Measurements from ENCODE around the gene SLC2A1. TPM values are rescaled to one million over a fixed set of nuclear protein-coding genes. Genes with fewer than 3 reads are reported as not detected.

Gene SLC2A1
- total RNA-seq, 2 donors from 2014 or later = 4.2 to 13.2 TPM

DNA sequence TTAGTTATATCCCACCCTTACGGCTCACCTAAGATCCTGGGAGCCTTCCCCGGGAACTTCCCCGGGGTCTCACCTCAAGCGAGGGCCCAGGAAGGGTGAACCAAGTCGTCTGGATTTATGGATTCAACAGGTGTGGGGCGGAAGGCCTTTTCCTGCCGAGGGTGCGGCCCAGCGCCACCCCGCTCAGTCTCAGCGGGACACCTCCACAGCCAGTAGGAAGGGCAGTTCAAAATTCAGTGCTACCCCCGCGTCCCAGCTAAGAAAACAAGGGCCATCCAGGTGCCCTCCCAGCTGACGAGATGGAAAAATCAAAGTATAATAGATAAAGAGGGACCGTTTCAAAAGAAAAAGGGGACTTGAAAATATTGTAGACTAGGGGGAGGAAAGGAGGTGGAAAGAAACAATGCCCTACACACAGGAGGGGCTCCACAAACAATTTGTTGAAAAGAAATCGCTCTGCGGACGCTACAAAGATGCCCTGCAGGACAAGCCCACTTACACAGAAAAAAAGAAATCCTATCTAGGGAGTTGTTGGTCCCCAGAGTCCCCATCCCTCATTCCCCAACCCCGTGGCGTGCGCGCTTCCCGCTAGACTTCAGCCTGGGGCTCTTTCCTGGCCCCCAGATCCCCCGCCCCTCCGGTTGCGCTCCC, 1.3 kb downstream of the SLC2A1 start:
- WGBS, 2 donors = 54 to 62% methylated on average over 22 to 26 of the region's 26 CpGs
- intact Hi-C loops (cut with DNase I) = no loop called here
- TF ChIP-seq POLR2A (IDR thresholded peaks at IDR 0.05) = no peak
- no peak for TF ChIP-seq CTCF (IDR thresholded peaks at IDR 0.05)
- H3K27ac ChIP-seq = peak overlapping the region in 3 of 4 donors; percentile 60 to 88 (median 81)
- H3K36me3 ChIP-seq (replicated peaks in 1 of 2; ENCODE audit: insufficient read depth in 1 of 2, low read depth in 2 of 2) = no peaks in the 10 kb centered on the region
- H3K4me3 ChIP-seq = peak overlapping the region in 1 of 2 donors; percentile 65
- ATAC-seq (no peak), DNase-seq (no peak)
- peaks cover 20% of the 10 kb centered on the region for H3K4me1 ChIP-seq
- H3K27me3 ChIP-seq = no peaks in the 10 kb centered on the region
- no peaks in the 10 kb centered on the region for H3K9me3 ChIP-seq

- H3K4me3 ChIP-seq = no peak overlapping the region
- H3K27me3 ChIP-seq = no peaks in the 10 kb centered on the region
- DNase-seq = no peak
- no peak for ATAC-seq
- H3K9me3 ChIP-seq = no peaks in the 10 kb centered on the region
- H3K36me3 ChIP-seq (replicated peaks in 1 of 2; ENCODE audit: insufficient read depth in 1 of 2, low read depth in 2 of 2) = no peaks in the 10 kb centered on the region
- H3K27ac ChIP-seq = peak overlapping the region in 2 of 4 donors; percentile 81 to 88
- TF ChIP-seq CTCF (IDR thresholded peaks at IDR 0.05) (no peak), POLR2A (IDR thresholded peaks at IDR 0.05) (no peak)
- intact Hi-C loops (cut with DNase I) = no loop called here
- H3K4me1 ChIP-seq = peaks cover 20% of the 10 kb centered on the region
- WGBS, 2 donors = 72 to 78% methylated on average over 3 of the region's 3 CpGs
Measured at GRCh38 chr1:42956739-42957138, 1.9 kb downstream of the SLC2A1 start.

GRCh38 chr1:42955311-42956063, 3.2 kb downstream of the SLC2A1 start:
- no peak for DNase-seq
- Histone ChIP-seq H3K4me3 (no peak overlapping the region), H3K27me3 (no peaks in the 10 kb centered on the region), H3K4me1 (peaks cover 20% of the 10 kb centered on the region), H3K9me3 (no peaks in the 10 kb centered on the region), H3K36me3 (replicated peaks in 1 of 2; ENCODE audit: insufficient read depth in 1 of 2, low read depth in 2 of 2) (no peaks in the 10 kb centered on the region), H3K27ac (no peak overlapping the region)
- intact Hi-C loops (cut with DNase I) = no loop called here
- no peak for TF ChIP-seq CTCF (IDR thresholded peaks at IDR 0.05)
- no peak for TF ChIP-seq POLR2A (IDR thresholded peaks at IDR 0.05)
- ATAC-seq = no peak
- 86 to 90% methylated on average over 16 of the region's 16 CpGs for WGBS, 2 donors

DNA sequence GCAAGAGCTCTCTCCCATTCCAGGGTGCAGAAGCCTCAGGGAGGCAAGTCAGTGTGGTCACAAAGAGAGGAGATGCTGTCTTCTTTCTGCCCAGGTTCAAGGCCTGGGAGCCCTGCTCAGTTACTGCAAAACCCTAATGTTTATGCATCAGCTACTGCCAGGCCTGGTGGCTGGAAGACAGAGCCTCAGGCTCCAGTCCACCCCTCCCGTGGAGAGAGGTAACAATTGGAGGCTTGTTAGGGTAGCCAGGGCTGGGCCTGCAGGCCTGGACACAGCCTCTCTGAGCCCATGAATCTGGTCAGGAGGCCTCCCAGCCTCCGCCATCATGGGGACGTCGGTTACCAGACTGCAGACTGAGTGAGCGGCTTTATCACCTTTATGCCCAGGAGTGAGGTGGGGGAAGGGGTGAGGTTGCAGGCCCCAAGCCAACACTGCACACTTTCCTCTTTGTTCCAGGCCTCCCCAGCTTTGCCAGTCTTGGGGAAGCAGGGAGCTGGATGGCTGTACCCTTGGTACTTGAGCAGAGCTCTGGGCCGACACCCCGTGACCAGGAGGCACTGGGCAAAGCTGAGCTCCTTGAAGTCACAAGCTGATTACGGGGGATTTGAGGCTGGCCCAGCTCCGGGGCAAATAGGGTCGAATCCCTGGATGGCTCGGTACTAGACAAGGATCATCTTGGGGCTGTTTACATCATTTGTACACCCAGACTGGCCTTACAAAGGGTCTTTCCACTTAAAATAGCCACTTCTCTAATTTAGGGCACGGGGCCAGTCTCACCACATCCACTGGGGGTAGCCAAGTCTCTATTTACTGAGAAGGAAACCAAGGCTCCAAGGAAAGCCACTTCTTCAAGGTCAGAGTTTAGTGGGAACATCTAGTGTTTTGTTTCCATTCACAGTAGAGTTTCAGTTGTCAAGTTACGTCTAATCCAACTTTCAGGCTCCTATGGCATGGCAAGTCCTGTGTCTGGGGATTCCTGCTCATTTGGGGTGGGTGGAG, 5.2 kb downstream of the SLC2A1 start:
- peaks cover 20% of the 10 kb centered on the region for H3K4me1 ChIP-seq
- 82 to 94% methylated on average over 8 to 13 of the region's 13 CpGs for WGBS, 2 donors
- DNase-seq (peak in 1 of 4 donors; percentile 35), ATAC-seq (no peak)
- TF ChIP-seq CTCF (IDR thresholded peaks at IDR 0.05) = no peak
- no peak for TF ChIP-seq POLR2A (IDR thresholded peaks at IDR 0.05)
- no peak overlapping the region for H3K4me3 ChIP-seq
- intact Hi-C loops (cut with DNase I) = no loop called here
- H3K9me3 ChIP-seq = no peaks in the 10 kb centered on the region
- no peaks in the 10 kb centered on the region for H3K36me3 ChIP-seq (replicated peaks in 1 of 2; ENCODE audit: insufficient read depth in 1 of 2, low read depth in 2 of 2)
- H3K27ac ChIP-seq = peak overlapping the region in 2 of 4 donors; percentile 0 to 27
- H3K27me3 ChIP-seq = no peaks in the 10 kb centered on the region
